VCaP (cell line): ENCODE measurements around the gene BLVRB.
"Not testable (repeated sequence)": the region's sequence is repeated elsewhere in the genome, so short reads cannot be mapped to it uniquely, and the experiment has no call there.

ENCODE experiments used
- H3K27ac ChIP-seq: fragments of 450-650 bp; 2 replicates; pipeline ENCODE4 v1.5.1; 2017
- TF ChIP-seq, protein P1 (sequence below): fragments of 450-650 bp; conservative IDR thresholded peaks from 2 replicates; pipeline ENCODE4 v1.5.1; 2017; ENCODE audit warnings: mild to moderate bottlenecking, moderate library complexity

The BLVRB gene

DNA sequence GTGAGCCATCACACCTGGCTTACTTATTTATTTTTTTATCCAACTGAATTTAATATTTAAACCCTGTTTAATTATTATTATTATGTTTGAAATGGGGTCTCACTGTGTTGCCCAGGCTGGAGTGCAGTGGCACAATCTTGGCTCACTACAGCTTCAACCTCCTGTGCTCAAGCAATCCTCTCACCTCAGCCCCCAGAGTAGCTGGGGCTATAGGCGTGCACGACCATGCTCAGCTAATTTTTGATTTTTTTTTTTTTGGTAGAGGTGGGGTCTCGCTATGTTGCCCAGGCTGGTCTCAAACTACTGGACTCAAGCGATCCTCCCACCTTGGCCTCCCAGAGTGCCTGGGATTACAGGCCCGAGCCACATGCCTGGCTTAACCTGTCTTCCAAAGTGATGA is 33.8 kb upstream of the BLVRB start:
- TF ChIP-seq, protein P1, sequence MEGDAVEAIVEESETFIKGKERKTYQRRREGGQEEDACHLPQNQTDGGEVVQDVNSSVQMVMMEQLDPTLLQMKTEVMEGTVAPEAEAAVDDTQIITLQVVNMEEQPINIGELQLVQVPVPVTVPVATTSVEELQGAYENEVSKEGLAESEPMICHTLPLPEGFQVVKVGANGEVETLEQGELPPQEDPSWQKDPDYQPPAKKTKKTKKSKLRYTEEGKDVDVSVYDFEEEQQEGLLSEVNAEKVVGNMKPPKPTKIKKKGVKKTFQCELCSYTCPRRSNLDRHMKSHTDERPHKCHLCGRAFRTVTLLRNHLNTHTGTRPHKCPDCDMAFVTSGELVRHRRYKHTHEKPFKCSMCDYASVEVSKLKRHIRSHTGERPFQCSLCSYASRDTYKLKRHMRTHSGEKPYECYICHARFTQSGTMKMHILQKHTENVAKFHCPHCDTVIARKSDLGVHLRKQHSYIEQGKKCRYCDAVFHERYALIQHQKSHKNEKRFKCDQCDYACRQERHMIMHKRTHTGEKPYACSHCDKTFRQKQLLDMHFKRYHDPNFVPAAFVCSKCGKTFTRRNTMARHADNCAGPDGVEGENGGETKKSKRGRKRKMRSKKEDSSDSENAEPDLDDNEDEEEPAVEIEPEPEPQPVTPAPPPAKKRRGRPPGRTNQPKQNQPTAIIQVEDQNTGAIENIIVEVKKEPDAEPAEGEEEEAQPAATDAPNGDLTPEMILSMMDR: no peak
- no peak overlapping the region for H3K27ac ChIP-seq

DNA sequence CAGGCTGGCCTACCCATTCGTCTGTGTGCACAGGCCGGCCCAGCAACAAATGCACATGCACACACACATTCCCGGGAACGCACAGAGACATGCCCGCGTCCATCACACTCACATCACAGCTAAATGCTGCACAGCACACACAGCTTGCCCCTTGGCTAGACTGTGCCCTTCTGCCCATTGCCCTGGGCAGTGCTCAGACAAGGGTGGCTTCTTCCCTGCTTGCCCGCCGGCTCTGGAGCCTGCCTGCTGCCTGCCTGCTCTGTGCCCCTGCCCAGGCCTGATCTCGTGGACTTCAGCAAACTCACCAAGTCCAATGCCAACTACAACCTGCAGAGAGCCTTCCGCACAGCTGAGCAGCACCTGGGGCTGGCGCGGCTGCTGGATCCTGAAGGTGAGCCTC is 31.7 kb upstream of the BLVRB start:
- no peak overlapping the region for H3K27ac ChIP-seq
- TF ChIP-seq, protein P1: no peak

DNA sequence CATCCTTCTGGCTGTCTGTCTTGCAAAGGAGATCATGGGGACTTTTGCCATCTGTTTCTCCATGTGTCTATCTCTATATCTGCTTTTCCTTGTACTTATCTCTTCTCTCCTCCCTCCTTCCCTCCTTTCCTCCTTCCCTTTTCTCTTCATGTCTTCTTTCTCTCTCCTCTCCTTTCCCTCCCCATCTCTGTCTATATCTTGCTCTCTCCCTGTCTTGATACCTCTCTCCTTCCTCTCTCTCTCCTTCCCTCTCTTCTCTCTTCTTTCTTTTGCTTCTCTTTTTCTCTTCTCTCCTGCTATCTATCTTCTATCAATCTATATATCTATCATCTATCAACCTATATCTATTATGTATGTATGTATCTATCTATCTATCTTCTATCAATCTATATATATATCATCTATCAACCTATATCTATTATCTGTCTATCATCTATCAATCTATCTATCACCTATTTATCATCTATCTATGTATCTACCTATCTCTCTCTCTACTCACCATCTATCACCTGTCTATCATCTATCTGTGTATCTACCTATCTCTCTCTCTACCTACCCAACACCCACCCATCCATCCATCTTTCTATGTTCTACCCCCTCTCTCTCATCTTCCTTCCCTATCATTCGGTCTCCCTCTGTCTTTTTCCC is 28.8 kb upstream of the BLVRB start:
- no peak overlapping the region for H3K27ac ChIP-seq
- TF ChIP-seq, protein P1: no peak

DNA sequence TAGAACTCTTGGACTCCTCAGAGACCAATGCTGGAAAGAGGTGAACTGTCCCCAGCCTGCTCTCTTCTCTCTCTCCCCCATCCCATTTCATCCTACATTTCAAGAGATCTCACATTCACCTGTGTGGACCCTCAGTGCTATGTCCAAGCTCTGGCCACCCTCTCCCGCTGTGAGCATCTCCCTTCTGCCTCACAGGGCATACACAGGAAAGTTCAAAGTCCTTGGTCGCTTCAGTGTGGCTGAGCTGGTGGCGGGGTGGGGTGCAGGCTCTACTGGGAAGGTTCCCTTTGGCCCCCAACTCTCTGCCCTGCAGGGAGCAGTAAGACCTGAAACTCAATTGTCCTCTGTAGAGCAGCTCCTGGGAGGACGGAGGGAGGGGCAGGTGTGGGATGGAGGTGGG is 28.2 kb upstream of the BLVRB start:
- no peak overlapping the region for H3K27ac ChIP-seq
- TF ChIP-seq, protein P1: no peak

DNA sequence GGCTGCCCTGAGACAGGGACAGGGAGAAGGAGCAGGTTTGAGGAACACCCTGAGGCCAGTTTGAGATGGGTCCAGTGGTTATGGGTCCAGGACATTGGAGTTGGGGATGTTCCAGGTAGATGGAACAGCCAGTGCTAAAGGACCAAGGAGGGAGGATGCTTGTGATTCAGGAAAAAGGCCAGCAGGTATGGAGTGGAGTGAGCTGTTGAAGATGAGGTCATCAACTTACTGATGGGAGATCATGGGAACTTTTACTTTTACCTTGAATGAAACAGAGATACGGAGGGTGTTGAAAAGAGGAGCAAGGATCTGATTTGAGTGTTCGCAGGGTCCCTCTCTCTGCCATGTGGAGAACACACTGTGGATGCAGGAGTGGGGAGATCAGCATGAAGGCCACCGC is 26.7 kb upstream of the BLVRB start:
- TF ChIP-seq, protein P1: no peak
- no peak overlapping the region for H3K27ac ChIP-seq

DNA sequence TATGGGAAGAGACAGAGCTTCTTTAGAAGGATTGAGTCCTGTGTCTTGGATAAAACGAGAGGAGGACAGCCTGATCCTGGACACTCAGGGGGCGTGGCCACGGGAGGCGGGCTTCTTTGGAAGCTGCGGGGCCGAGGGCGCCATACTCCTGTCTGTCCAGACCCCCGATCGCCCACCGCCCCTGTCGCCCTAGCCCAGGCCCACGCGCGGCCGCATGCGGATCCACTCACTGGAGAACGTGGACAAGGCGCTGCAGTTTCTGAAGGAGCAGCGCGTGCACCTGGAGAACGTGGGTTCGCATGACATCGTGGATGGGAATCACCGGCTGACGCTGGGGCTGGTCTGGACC is 24.3 kb upstream of the BLVRB start:
- TF ChIP-seq, protein P1: no peak
- no peak overlapping the region for H3K27ac ChIP-seq

DNA sequence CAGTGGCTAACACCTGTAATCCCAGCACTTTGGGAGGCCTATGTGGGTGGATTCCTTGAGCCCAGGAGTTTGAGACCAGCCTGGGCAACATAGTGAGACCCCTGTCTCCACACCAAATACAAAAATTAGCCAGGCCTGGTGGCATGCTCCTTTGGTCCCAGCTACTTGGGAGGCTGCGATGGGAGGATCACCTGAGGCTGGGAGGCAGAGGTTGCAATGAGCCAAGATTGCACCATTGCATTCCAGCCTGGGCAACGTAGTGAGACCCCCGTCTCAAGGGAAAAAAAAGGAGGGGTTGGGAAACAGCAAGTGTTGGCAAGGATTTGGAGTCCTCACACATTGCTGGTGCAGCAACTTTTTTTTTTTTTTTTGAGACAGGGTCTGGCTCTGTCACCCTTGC is 20.5 kb upstream of the BLVRB start:
- TF ChIP-seq, protein P1: no peak

DNA sequence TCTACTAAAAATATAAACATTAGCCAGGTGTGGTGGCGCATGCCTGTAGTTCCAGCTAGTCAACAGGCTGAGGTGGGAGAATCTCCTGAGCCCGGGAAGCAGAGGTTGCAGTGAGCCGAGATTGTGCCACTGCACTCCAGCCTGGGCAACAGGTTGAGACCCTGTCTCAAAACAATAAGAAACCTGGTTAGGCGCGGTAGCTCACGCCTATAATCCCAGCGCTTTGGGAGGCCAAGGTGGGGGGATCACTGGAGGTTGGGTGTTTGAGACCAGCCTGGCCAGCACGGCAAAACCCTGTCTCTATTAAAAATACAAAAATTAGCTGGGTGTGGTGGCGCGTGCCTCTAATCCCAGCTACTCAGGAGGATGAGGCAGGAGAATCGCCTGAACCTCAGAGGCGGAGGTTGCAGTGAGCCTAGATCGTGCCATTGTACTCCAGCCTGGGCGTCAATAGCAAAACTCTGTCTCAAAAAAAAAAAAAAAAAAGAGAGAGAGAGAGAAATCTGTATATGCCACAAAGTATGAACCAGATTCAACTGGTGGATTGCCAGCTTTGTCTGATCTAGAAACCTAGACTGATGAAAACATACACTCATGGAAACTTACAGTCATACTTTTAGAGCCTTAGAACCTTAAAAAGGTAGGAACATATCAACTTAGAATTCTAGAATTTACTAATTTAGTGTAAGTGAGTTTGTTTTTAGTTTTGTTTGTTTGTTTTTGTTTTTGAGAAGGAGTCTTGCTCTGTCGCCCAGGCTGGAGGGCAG is 10.5 kb upstream of the BLVRB start:
- not testable (repeated sequence) for H3K27ac ChIP-seq

More for the DNA sequence above, 20.5 kb upstream of the BLVRB start:
- H3K27ac ChIP-seq: no peak overlapping the region
